H1 (cell line): ENCODE results near the gene LRG1. TPM values are rescaled to one million over a fixed set of nuclear protein-coding genes. Genes with fewer than 3 reads are reported as not detected.

Experiments used
- USF2 ChIP-seq: IDR thresholded peaks from 2 replicates; pipeline ENCODE4 v1.6.1; 2011; ENCODE audit warnings: low read length, improper control_type of control experiment
- polyA plus RNA-seq, 7 experiments: library from polyadenylated mRNA; depleted of rRNA in 3 of 7; stranded (reverse) in 5 of 7; unstranded in 2 of 7; fragments of >200 nt in 5 of 7; fragments of 200-250 nt in 2 of 7; gene quantifications; 1 replicate in 5 of 7; 2 replicates in 1 of 7; 4 replicates in 1 of 7; pipeline versions ENCODE4 v1.2.1 to v1.2.3, GENCODE V29; 2011 to 2013; ENCODE audit warnings: missing spikeins in 2 of 7, mixed read lengths in 2 of 7
- total RNA-seq: library from RNA; stranded (reverse); fragmentation: NEBNext Ultra II Directional; extraction: Animal tissue kit (Norgen Biotek cat#: 25700); gene quantifications from 2 replicates; pipeline ENCODE4 v1.2.1, GENCODE V29; 2021
- TF ChIP-seq, protein P1 (sequence below): fragments of 300-600 bp; sonication (generic); IDR thresholded peaks from 2 replicates; pipeline ENCODE4 v1.7.1; 2012; ENCODE audit warnings: low read length, moderate library complexity, mild to moderate bottlenecking, inconsistent platforms; ENCODE audit not compliant: insufficient replicate concordance

LRG1 gene
- total and polyA plus RNA-seq, 2 of the 8 experiments (the other 6 are each of a cell fraction or from before 2014, with no cell fraction given) = 0.48 to 0.79 TPM

DNA sequence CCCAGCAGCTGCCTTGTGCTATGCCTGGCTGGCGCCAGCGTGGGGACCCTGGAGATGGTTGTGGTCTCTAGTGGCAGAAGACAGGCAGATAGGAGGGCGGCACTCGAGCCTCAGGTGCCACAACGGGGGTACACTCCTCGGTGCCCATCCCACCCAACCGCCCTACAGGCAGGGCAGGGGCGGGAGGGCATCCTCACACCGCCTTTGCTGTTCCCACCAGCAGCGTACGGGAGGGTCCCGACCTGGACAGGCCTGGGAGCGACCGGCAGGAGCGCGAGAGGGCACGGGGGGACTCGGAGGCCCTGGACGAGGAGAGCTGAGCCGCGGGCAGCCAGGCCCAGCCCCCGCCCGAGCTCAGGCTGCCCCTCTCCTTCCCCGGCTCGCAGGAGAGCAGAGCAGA lies 38.1 kb downstream of the LRG1 start (continued):
- TF ChIP-seq, protein P1, sequence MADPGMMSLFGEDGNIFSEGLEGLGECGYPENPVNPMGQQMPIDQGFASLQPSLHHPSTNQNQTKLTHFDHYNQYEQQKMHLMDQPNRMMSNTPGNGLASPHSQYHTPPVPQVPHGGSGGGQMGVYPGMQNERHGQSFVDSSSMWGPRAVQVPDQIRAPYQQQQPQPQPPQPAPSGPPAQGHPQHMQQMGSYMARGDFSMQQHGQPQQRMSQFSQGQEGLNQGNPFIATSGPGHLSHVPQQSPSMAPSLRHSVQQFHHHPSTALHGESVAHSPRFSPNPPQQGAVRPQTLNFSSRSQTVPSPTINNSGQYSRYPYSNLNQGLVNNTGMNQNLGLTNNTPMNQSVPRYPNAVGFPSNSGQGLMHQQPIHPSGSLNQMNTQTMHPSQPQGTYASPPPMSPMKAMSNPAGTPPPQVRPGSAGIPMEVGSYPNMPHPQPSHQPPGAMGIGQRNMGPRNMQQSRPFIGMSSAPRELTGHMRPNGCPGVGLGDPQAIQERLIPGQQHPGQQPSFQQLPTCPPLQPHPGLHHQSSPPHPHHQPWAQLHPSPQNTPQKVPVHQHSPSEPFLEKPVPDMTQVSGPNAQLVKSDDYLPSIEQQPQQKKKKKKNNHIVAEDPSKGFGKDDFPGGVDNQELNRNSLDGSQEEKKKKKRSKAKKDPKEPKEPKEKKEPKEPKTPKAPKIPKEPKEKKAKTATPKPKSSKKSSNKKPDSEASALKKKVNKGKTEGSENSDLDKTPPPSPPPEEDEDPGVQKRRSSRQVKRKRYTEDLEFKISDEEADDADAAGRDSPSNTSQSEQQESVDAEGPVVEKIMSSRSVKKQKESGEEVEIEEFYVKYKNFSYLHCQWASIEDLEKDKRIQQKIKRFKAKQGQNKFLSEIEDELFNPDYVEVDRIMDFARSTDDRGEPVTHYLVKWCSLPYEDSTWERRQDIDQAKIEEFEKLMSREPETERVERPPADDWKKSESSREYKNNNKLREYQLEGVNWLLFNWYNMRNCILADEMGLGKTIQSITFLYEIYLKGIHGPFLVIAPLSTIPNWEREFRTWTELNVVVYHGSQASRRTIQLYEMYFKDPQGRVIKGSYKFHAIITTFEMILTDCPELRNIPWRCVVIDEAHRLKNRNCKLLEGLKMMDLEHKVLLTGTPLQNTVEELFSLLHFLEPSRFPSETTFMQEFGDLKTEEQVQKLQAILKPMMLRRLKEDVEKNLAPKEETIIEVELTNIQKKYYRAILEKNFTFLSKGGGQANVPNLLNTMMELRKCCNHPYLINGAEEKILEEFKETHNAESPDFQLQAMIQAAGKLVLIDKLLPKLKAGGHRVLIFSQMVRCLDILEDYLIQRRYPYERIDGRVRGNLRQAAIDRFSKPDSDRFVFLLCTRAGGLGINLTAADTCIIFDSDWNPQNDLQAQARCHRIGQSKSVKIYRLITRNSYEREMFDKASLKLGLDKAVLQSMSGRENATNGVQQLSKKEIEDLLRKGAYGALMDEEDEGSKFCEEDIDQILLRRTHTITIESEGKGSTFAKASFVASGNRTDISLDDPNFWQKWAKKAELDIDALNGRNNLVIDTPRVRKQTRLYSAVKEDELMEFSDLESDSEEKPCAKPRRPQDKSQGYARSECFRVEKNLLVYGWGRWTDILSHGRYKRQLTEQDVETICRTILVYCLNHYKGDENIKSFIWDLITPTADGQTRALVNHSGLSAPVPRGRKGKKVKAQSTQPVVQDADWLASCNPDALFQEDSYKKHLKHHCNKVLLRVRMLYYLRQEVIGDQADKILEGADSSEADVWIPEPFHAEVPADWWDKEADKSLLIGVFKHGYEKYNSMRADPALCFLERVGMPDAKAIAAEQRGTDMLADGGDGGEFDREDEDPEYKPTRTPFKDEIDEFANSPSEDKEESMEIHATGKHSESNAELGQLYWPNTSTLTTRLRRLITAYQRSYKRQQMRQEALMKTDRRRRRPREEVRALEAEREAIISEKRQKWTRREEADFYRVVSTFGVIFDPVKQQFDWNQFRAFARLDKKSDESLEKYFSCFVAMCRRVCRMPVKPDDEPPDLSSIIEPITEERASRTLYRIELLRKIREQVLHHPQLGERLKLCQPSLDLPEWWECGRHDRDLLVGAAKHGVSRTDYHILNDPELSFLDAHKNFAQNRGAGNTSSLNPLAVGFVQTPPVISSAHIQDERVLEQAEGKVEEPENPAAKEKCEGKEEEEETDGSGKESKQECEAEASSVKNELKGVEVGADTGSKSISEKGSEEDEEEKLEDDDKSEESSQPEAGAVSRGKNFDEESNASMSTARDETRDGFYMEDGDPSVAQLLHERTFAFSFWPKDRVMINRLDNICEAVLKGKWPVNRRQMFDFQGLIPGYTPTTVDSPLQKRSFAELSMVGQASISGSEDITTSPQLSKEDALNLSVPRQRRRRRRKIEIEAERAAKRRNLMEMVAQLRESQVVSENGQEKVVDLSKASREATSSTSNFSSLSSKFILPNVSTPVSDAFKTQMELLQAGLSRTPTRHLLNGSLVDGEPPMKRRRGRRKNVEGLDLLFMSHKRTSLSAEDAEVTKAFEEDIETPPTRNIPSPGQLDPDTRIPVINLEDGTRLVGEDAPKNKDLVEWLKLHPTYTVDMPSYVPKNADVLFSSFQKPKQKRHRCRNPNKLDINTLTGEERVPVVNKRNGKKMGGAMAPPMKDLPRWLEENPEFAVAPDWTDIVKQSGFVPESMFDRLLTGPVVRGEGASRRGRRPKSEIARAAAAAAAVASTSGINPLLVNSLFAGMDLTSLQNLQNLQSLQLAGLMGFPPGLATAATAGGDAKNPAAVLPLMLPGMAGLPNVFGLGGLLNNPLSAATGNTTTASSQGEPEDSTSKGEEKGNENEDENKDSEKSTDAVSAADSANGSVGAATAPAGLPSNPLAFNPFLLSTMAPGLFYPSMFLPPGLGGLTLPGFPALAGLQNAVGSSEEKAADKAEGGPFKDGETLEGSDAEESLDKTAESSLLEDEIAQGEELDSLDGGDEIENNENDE = no peak
- no peak for TF ChIP-seq USF2
- TF ChIP-seq, all 59 proteins: peak for 0
